ENCODE measurements around the gene TMEM63C.

Gene TMEM63C

DNA sequence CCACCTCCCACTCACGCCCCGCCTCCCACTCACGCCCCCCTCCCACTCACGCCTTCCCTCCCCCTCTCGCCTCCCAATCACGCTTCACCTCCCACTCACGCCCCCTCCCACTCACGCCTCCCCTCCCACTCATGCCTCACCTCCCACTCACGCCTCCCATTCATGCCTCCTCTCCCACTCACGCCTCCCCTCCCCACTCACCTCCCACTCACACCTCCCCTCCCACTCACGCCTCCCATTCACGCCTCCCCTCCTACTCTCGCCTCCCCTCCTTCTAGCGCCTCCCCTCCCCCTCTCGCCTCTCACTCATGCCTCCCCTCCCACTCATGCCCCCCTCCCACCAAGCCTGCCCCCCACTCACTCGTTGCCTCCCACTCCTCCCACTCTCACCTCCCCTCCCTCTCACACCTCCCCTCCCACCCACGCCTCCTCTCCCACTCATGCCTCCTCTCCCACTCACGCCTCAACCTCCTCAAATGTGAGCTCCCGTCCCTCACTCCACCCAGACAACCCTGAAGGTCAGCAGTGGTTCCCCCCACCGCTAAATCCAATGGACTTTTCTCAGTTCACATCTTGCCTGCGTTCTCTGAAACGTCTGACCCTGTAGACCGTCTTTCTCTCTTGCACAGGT is 39.8 kb downstream of the TMEM63C start:
- no peak for DNase-seq (ENCODE audit: low read depth)

DNA sequence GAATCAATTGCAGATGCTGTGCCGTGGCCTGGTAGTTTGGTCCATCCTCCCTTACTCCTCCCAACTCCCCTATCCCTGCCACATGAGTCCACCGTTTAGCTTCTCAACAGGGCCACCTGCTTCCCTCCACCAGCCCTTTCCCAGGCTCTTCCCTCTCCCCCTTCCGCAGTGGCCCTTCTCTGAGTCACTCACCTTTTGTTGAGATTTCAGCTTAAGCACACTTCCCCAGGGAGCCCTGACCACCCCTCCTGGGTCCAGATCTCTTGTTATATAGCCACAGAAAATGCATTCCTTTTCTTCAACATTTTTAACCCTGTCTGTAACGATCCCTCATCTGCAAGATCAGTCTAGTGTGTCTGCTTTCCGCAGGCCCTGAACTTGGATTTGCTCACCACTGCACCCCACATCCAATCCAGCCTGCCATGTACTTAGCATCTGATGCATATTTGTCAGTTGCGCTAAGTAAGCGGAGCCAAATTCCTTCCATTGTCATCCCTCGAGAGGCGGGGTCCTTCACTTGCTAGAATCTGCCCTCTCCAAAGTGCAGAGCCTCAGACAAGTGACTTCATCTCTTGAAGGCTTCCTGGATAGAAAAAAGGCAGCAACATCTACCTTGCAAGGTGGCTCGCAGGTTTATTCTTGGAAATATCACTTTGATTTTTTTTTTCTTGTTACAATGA is 41.1 kb downstream of the TMEM63C start:
- DNase-seq (ENCODE audit: low read depth): no peak

DNA sequence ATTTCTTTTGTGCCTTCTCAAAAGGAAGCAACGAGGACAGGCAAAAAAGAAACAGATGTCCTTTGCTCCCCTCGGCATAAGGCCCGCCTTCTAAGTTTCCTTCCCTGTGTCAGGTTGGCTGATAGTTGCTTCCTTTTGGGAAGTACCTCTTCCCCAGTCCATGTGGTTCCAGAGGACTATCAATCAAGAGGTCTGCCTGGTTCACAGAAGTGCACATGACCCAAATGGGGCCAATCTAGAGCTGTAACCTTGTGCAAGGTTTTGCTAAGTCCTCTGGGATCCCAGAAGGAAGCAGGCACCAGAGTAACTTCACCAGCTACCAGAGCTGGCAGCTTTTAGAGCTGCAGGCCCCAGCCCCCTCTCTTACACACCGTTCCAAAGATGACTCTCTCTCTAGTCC is 42.6 kb downstream of the TMEM63C start:
- DNase-seq (ENCODE audit: low read depth): no peak

DNA sequence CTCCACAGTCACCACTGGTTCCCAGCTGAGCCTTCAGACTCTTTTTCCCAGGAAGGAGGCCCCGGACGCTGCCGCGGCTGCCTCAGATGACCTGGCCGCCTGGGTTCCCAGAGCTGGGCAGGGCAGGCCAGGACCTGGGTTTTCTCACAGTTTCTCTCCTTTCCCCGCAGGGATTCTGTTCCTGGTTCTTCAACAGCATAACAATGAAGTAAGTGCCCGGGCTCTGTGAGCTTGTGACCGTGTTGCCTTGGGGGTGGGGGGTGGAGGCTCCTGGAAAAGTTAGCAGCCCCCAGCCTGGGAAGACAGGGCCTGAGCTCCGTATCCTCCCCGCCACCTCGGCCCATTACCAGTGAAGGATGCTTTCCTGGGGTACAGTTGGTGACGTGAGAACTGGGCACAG is 43.7 kb downstream of the TMEM63C start:
- no peak for DNase-seq (ENCODE audit: low read depth)

DNA sequence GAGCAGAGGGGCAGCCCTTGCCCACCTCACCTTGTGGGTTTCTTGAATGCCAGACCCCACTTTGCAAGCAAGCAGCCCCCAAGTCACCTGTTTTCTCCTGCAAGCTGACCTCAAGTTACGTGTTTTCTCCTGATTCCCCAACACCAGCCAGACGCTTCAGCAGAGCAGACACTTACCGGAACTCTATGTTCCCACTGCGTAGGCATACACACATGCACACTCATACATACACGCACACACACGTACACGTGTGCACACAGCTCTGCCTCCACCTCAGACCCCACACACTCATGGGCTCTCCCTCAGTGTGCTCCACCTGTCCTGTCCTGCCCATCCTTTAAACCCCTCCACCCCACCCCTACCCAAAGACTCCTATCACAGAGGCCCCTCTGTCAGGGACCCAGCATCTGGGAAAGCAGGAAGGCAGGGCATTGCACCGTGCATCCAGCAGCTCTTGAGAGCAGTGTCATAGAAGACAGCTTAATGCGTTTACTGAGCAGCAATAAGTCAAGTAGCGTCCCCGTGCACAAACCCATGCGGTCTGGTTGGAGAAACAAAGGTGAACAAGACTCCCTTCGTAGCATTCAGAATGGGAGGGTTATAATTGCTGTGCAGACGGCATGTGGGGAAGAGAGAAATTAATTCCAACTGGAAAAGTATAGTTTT is 44.4 kb downstream of the TMEM63C start:
- no peak for DNase-seq (ENCODE audit: low read depth)

DNA sequence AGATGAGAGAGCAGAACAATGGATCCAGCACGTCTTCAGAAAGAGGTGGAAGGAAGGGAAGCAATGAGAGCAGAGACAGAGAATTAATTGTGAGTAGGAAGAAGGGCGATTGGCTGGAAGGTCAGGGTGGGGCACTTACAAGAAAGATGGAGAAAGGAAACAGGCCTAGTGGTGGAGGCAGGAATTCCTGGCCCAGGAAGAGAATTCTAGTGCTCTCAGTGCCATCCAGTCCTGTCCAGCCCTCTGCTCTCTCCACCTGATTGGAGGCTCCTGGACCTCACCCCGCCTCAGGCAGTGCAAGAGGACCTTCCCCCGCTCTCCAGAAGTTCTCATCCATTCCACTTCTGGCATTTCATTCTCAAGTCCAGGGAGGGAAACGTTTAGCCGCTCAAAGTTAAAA is 46.5 kb downstream of the TMEM63C start:
- no peak for DNase-seq (ENCODE audit: low read depth)

DNA sequence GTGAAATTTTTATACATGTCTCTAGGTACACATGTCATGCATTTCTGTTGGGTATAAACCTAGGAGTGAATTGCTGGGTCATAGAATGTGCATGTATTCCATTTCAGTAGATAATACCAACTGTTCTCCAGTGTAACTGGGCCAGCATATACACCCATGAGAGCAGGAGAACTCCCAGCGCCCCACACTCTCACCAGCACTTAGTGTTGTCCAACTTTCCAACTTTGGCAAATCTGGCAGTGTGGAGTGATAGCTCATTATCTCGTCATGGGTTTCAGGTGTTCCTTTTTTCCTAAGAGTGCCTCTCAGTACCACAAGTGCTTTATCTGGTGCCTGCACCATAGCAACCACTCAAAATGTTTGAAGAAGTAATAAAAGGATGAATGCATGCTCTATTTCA is 49.3 kb downstream of the TMEM63C start:
- DNase-seq (ENCODE audit: low read depth): no peak

DNA sequence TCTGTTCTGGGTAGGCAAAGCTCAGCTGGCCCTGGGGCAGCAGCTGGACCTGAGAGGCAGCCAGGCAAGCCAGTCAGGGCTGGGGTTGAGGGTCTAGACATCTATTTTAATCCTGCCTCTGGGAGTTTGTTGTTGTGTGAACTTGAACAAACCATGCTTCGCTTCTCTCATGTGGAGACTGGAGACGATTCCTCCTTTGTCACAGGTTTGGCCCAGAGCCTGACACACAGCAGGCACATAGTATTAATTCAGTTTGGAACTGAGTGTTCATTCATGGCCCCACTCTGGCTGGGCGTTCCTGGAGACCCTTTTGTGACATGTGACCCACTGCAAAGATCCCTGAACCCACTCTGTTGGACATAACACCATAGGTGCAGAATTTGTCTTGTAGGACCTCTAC is 50.1 kb downstream of the TMEM63C start:
- no peak for DNase-seq (ENCODE audit: low read depth)

DNA sequence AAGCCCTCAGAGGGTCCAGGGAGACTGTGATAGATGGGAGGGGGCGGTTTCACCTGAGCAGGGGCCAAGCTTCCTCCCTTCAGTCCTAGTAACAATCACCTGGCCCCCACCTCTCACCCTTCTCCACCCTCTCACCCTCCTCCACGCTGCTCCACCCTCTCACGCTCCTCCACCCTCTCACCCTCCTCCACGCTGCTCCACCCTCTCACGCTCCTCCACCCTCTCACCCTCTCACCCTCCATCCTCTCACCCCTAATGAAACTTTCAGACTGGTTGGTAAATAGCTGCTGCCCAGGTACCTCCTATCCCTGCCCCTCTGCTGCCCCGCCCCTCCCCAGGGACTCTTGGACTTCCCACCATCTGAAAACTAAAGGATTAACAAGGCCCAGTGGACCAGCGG is 55.2 kb downstream of the TMEM63C start:
- no peak for DNase-seq (ENCODE audit: low read depth)

DNA sequence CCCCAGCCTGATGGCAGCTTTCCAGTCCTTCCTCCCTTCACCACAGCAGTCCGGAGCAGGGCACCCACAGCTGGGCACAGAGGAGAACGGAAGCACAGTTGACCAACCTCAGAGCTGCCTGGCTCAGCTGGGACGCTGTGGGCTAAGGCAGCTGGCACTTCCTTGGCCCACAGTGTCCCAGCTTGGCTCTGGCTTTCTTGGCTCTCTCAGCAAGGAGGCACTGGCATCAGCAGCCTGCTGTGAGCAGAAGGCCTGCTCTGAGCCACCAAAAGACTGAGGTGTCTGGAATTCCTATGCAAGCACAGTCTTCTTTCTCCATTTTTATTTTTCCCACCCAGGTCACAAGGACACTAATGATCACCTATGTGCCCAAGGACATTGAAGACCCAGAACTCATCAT is 56.8 kb downstream of the TMEM63C start:
- no peak for DNase-seq (ENCODE audit: low read depth)

DNA sequence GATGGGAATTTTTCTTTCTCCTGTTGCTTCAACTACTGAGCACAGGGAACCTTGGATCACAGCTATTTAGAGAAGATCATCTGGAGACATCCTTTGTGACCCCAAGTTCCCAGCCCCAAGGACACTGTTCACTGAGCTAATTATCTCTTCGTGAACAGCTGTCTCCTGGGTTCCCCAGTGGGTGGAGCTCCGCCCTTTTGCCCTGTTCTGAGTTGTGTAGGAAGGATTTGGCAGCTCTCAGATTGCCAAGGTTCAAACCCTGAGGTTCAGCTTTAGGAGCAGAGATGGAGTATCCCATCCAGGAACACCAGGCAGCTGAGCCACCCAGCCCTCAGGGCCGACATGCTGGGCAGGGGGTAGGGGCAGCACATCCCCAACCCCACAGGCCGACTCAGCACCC is 57.4 kb downstream of the TMEM63C start:
- DNase-seq (ENCODE audit: low read depth): no peak

DNA sequence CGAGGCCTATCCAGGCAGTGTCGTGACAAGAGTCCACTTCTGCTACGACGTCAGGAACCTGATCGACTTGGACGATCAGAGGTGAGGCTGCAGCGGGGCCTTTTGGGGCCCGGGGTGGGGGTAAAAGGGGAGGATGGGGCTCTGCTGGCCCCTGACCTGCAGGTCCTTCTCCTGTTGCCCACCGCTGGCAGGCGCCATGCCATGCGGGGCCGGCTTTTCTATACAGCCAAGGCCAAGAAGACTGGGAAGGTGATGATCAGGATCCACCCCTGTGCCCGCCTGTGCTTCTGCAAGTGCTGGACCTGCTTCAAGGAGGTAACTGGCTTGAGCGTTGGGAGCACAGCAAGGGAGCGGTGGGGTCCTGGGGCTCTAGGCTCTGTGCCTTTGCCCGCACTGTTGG is 57.8 kb downstream of the TMEM63C start:
- DNase-seq (ENCODE audit: low read depth): no peak

DNA sequence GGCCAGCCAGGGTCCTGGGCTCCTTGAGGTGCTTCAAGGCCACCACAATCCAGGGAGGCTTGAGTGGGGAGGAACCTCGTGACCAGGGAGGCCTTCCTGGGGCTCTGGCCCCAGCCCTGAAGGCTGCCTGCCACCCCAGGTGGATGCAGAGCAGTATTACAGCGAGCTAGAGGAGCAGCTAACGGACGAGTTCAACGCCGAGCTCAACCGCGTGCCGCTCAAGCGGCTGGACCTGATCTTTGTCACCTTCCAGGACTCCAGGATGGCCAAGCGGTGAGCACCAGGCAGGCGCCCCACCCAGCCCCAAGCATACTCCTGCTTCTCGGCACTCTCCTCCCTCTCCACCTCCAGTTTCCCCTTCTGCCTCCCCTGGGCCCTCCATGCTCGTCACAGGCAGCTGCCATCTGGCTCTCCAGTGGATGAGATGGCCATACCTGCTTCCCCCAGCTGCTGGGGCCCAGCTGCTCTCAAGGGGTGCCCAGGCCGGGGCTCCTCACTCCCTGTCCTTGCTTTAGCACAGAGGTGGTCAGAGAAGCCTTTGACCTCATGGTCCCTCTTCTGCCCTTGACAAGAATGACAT is 58.8 kb downstream of the TMEM63C start:
- no peak for DNase-seq (ENCODE audit: low read depth)

DNA sequence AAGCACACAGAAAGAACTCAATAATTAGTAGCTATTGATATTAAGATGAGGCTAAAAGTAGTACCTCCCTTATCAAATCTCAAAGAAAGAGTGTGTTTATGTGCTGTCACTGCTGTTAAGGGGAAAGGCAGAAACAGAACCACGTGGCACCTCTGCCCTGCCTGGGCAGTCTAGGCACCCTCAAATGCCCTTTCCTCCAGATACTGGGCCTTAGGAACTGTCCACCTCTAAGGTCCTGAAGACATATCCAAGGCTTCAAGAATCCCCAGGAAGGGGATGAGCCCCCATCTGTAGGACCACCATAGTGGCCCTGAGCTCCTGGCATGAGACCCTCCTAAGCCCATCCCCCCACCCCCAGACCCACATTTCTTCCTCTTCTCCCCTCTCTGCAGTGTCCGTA is 60.4 kb downstream of the TMEM63C start:
- DNase-seq (ENCODE audit: low read depth): no peak

DNA sequence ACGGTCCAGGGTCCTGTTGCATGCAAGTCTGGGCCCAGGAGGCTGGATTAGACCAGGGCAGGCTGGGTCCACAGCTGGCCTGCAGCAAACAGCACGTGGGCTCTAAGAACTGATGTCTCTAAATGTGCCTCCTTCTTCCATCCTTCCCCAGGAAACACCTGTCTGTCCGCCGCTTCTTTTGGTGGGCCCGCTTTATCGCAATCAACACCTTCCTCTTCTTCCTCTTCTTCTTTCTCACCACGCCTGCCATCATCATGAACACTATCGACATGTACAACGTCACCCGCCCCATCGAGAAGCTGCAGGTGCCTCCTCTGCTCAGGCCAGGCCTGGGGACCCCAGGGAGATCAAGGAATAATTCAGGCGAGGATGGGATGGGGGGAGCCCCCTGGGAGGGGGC is 61.2 kb downstream of the TMEM63C start:
- DNase-seq (ENCODE audit: low read depth): no peak

DNA sequence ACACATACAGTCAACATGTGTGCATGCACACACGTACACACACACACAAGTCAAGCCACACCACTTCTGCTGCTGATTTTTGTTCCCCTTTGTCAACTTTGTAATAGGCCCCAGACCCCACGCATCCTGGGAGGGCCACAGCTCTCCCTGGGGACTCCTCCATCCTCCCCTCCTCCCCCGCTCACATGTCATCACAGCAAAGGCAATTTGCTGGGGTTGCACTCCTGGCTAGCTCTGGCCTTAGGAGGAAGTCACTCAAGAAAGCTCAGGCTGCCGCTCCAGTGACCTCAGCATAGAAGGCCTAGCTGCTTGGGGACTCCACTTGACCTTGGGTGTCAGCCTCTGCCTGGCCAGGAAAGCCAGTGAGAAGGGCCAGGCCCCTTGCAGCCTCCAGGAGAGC is 62.3 kb downstream of the TMEM63C start:
- DNase-seq (ENCODE audit: low read depth): no peak

DNA sequence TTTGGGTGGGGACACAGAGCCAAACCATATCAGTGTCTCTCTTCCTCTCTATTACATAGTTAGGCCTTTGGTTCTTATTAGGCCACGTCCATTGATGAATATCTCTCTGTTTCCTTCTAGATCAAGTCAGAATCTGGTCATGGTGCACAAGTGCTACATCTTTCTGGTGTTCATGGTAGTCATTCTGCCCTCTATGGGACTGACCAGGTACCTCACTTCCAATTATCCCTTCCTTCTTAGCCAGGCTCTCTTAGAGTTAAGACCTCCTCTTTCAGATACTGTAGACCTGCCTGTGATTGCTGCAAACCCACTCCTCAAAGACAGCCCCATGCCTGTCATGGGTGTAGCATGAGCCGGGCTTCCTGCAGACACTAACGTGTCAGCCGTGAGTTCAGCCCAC is 64.2 kb downstream of the TMEM63C start:
- no peak for DNase-seq (ENCODE audit: low read depth)

DNA sequence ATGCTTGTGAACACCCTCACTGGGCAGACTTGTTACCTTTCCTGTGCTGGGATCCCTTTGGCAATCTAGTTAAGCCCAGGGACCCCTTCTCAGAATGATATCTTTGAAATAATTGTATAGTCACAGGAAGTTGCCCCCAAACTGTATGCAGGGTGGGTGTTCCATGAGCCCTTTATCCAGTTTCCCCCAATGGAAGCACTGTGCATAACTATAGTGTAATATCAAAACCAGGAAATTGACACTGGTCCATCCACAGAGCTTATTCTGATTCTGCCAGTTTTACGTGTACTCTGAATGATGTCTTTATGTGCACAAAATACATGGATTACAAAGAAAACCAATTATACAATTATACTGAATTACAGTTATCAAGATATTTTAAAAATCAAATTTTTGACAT is 65.2 kb downstream of the TMEM63C start:
- DNase-seq (ENCODE audit: low read depth): no peak

DNA sequence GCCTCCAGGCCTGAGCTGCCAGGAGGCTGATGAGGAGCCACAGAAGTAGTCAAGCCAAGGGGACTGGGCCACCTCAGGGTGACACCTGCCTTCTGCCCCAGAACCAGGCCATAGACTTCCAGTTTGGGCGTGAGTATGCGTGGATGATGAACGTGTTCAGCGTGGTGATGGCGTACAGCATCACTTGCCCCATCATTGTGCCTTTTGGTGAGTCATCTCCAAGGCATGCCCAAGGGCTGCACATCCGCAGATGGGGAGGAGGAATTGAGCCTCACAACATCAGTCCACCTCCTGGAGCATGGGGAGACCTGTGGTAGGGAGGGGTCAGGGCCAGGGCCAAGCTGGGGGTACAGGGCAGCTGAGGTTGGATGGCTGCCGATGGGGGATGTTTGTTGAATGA is 67.1 kb downstream of the TMEM63C start:
- peak; percentile 5 for DNase-seq (ENCODE audit: low read depth)

DNA sequence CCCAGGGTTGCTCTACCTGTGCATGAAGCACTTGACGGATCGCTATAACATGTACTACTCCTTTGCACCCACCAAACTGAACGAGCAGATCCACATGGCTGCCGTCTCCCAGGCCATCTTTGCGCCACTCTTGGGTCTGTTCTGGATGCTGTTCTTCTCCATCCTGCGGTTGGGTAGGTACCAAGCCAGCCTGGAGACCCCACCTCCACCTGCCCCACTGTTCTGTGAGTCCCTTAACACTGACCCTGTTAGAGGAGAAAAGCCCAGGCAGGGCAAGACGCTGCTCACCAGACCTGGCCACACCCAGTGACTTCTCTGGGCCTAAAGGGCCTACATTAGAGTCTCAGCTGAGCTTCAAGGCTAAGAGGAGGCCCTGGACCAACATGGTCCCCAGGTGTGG is 67.7 kb downstream of the TMEM63C start:
- no peak for DNase-seq (ENCODE audit: low read depth)

DNA sequence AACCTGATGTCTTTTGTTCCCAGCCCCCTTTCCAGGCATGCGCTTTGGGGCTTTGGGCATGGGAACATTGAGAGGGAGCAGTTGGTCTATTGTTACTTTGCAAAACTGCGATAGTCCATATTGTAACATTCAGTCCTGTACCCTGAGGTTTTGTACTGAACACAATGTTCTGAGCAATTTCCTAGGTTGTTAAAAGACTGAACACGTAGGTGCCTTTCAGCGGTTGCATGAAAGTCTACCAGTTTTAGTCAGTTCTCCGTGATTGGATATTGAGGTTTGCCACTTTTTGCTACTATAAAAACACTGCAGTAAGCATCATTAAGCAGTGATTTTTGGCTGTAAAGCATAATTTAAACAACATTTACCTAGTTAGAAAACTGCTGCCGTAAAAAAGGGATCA is 69.3 kb downstream of the TMEM63C start:
- DNase-seq (ENCODE audit: low read depth): no peak

DNA sequence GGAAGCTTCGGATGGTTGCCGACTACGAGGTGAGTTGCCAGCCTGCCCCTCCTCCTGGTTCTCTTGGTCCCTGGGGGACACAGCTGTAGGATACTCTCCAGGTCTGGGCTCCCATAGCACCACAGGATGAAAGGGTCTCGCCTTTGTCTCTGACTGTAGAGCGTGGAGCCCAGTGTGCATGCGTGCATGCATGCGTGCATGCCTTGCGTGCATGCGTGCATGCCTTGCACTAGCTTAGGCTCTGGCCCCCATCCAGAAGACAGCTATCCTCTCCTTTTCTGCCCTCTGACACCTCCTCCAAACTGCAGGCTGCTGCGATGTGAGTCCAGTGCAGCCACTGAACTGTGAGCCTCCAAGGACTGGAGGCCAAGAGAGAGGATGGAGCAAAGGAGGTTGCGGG is 70.3 kb downstream of the TMEM63C start:
- no peak for DNase-seq (ENCODE audit: low read depth)
